ENCODE results near the gene SHROOM3.

SHROOM3 gene

DNA sequence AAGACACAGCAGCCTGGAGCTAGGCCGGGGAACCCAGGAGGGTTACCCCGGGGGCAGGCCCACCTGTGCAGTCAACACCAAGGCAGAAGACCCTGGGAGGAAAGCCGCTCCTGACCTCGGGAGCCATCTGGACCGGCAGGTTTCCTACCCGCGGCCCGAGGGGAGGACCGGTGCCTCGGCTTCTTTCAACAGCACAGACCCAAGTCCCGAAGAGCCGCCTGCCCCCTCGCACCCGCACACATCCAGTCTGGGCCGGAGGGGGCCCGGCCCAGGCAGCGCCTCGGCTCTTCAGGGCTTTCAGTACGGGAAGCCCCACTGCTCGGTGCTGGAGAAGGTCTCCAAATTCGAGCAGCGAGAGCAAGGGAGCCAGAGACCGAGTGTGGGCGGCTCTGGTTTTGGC, 305.2 kb downstream of the SHROOM3 start:
- Histone ChIP-seq H3K4me3 (ENCODE audit: low read depth, low read length) (no peak overlapping the region), H3K36me3 (peaks cover 35% of the 10 kb centered on the region), H3K27me3 (no peaks in the 10 kb centered on the region), H3K9me3 (no peaks in the 10 kb centered on the region), H3K4me1 (no peaks in the 10 kb centered on the region; the same call in 1 of the 2 replicates)
- TF ChIP-seq, protein P1, sequence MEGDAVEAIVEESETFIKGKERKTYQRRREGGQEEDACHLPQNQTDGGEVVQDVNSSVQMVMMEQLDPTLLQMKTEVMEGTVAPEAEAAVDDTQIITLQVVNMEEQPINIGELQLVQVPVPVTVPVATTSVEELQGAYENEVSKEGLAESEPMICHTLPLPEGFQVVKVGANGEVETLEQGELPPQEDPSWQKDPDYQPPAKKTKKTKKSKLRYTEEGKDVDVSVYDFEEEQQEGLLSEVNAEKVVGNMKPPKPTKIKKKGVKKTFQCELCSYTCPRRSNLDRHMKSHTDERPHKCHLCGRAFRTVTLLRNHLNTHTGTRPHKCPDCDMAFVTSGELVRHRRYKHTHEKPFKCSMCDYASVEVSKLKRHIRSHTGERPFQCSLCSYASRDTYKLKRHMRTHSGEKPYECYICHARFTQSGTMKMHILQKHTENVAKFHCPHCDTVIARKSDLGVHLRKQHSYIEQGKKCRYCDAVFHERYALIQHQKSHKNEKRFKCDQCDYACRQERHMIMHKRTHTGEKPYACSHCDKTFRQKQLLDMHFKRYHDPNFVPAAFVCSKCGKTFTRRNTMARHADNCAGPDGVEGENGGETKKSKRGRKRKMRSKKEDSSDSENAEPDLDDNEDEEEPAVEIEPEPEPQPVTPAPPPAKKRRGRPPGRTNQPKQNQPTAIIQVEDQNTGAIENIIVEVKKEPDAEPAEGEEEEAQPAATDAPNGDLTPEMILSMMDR (IDR thresholded peaks at IDR 0.05; ENCODE audit: low read depth, low read length): no peak
- no peak for DNase-seq

DNA sequence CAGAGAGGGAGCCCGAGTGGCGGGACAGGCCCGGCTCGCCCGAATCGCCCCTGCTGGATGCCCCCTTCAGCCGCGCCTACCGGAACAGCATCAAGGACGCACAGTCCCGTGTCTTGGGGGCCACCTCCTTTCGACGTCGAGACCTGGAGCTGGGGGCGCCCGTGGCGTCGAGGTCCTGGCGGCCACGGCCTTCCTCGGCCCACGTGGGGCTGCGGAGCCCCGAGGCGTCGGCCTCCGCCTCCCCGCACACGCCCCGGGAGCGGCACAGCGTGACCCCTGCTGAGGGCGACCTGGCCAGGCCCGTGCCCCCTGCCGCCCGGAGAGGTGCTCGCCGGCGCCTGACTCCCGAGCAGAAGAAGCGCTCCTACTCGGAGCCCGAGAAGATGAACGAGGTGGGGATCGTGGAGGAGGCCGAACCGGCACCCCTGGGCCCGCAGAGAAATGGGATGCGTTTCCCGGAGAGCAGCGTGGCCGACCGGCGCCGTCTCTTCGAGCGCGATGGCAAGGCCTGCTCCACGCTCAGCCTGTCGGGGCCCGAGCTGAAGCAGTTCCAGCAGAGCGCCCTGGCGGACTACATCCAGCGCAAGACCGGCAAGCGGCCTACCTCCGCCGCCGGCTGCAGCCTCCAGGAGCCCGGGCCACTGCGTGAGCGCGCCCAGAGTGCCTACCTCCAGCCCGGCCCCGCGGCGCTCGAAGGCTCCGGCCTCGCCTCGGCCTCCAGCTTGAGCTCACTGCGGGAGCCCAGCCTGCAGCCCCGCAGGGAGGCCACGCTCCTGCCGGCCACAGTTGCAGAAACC, 306.0 kb downstream of the SHROOM3 start:
- Histone ChIP-seq H3K4me1 (no peaks in the 10 kb centered on the region; the same call in 1 of the 2 replicates), H3K27me3 (no peaks in the 10 kb centered on the region), H3K9me3 (no peaks in the 10 kb centered on the region), H3K36me3 (peaks cover 37% of the 10 kb centered on the region), H3K4me3 (ENCODE audit: low read depth, low read length) (no peak overlapping the region)
- DNase-seq: no peak
- TF ChIP-seq, protein P1 (IDR thresholded peaks at IDR 0.05; ENCODE audit: low read depth, low read length): no peak

DNA sequence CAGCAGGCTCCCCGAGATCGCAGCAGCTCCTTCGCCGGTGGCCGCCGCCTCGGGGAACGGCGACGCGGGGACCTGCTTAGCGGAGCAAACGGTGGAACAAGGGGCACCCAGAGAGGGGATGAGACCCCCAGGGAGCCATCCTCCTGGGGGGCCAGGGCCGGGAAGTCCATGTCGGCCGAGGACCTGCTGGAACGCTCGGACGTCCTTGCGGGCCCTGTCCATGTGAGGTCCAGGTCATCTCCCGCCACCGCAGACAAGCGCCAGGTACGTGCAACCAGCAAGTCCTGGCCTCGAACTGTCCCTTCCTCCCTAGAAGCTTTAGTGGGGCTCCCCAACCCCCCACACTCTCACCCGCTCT, 306.6 kb downstream of the SHROOM3 start:
- no peaks in the 10 kb centered on the region; the same call in 1 of the 2 replicates for H3K4me1 ChIP-seq
- H3K27me3 ChIP-seq: no peaks in the 10 kb centered on the region
- no peak for DNase-seq
- no peak overlapping the region for H3K4me3 ChIP-seq (ENCODE audit: low read depth, low read length)
- H3K36me3 ChIP-seq: peaks cover 40% of the 10 kb centered on the region
- TF ChIP-seq, protein P1 (IDR thresholded peaks at IDR 0.05; ENCODE audit: low read depth, low read length): no peak
- no peaks in the 10 kb centered on the region for H3K9me3 ChIP-seq

DNA sequence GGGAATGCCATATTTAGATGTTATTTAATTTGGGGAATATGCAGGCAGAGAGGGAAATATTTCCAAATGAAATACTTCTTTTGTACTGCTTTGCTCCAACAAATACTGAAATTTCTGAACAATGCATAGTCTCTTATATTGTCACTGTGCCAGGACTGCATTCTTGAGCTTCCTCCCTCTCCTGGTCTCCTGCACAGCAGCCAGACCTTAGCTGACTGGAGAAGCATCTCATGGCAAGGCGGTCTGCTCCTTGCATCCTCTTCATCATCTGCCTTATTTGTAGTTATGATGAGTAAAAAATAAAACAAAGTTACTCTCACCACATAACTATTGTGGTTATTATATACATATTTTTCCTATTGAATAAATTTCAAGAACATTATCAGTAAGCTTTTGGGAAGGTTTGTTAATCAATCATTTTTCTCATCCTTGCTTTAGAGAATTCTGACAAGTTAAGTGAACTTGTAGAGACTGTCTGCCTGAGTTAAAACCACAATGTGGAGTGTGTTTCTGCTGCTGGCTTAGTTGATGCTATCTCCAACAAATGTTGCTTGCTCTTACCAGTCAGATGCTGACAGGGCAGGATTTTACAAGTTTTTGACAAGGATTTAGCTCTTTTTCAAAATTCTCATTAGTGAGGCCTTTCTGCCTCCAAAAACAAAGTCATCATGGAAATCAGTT, 309.4 kb downstream of the SHROOM3 start:
- Histone ChIP-seq H3K36me3 (peaks cover 32% of the 10 kb centered on the region), H3K9me3 (no peaks in the 10 kb centered on the region), H3K27me3 (no peaks in the 10 kb centered on the region), H3K4me3 (ENCODE audit: low read depth, low read length) (no peak overlapping the region), H3K4me1 (peaks cover 15% of the 10 kb centered on the region)
- DNase-seq: no peak
- TF ChIP-seq, protein P1 (IDR thresholded peaks at IDR 0.05; ENCODE audit: low read depth, low read length): no peak

DNA sequence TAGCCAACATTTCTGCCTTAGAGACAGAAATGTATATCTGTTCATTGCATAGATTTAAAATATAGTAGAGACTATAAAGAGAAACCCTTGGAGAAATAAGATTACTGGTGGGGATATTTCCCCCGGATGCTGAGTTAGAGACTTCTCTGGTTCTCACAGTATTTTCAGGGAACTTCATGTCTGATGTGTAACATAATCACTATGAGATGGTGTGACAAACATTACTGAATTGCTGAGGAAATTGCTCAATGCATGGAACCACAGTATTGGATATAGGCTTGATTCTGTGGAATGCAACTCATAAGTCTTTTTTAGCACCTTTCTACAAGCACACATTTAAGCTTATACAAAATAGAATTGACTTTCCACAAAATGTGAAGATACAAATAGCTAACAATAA, 310.2 kb downstream of the SHROOM3 start:
- H3K4me1 ChIP-seq: peaks cover 15% of the 10 kb centered on the region
- TF ChIP-seq, protein P1 (IDR thresholded peaks at IDR 0.05; ENCODE audit: low read depth, low read length): no peak
- H3K4me3 ChIP-seq (ENCODE audit: low read depth, low read length): no peak overlapping the region

DNA sequence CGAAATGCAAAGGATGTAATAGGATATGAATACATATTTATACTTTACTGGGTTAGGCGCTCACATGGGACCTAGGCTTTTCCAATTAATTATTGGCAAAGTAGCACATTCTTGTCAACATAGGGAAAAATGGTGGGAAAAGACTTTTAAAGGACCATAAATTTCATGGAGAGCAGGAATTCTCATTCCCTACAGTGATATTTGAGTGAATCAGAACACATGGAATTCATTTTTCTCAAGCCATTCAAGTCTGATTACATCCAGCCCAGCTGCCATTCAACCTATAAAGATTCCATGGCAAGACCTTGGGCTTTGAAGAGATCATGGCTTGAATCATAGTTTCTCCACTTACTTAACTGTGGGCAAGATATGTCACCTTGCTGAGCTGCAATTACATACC, 312.5 kb downstream of the SHROOM3 start:
- TF ChIP-seq, protein P1 (IDR thresholded peaks at IDR 0.05; ENCODE audit: low read depth, low read length): no peak
- Histone ChIP-seq H3K27me3 (no peaks in the 10 kb centered on the region), H3K4me1 (peaks cover 15% of the 10 kb centered on the region), H3K9me3 (no peaks in the 10 kb centered on the region), H3K36me3 (peaks cover 29% of the 10 kb centered on the region), H3K4me3 (ENCODE audit: low read depth, low read length) (no peak overlapping the region)
- no peak for DNase-seq

More for the DNA sequence above, 310.2 kb downstream of the SHROOM3 start:
- no peaks in the 10 kb centered on the region for H3K27me3 ChIP-seq
- DNase-seq: no peak
- no peaks in the 10 kb centered on the region for H3K9me3 ChIP-seq
- peaks cover 32% of the 10 kb centered on the region for H3K36me3 ChIP-seq

All from BE2C (cell line).